ENCODE results near the gene RAB39B.
"Not testable (repeated sequence)": the region's sequence is repeated elsewhere in the genome, so short reads cannot be mapped to it uniquely, and the experiment has no call there.

Gene RAB39B

GRCh38 chrX:155263854-155264628 lies at the start of gene RAB39B:
TSS of gene RAB39B (minus strand) at chrX:155264491. CDS start at chrX:155264288, 203 bp downstream.
- DNase-seq (ENCODE audit: low read depth): peak; percentile 62

- DNase-seq (ENCODE audit: low read depth): no peak
Measured at GRCh38 chrX:155313766-155314165, 49.5 kb upstream of the RAB39B start.

GRCh38 chrX:155293771-155294170 lies 29.5 kb upstream of the RAB39B start:
- no peak for DNase-seq (ENCODE audit: low read depth)

- no peak for DNase-seq (ENCODE audit: low read depth)
Measured at GRCh38 chrX:155279873-155280272, 15.6 kb upstream of the RAB39B start.

GRCh38 chrX:155270969-155271368 lies 6.7 kb upstream of the RAB39B start:
- no peak for DNase-seq (ENCODE audit: low read depth)

GRCh38 chrX:155267995-155268394 lies 3.7 kb upstream of the RAB39B start:
- not testable (repeated sequence) for DNase-seq (ENCODE audit: low read depth)

- no peak for DNase-seq (ENCODE audit: low read depth)
Measured at GRCh38 chrX:155266439-155266838, 2.1 kb upstream of the RAB39B start.

- no peak for DNase-seq (ENCODE audit: low read depth)
Measured at GRCh38 chrX:155262970-155263754, 1.1 kb downstream of the RAB39B start.

GRCh38 chrX:155259752-155260151 lies 4.5 kb downstream of the RAB39B start:
- DNase-seq (ENCODE audit: low read depth): no peak

- no peak for DNase-seq (ENCODE audit: low read depth)
Measured at GRCh38 chrX:155251391-155251790, 12.9 kb downstream of the RAB39B start.

- no peak for DNase-seq (ENCODE audit: low read depth)
Measured at GRCh38 chrX:155247497-155247896, 16.8 kb downstream of the RAB39B start.

- DNase-seq (ENCODE audit: low read depth): no peak
Measured at GRCh38 chrX:155246748-155247147, 17.5 kb downstream of the RAB39B start.

GRCh38 chrX:155242300-155242699 lies 22.0 kb downstream of the RAB39B start:
- no peak for DNase-seq (ENCODE audit: low read depth)

GRCh38 chrX:155237719-155238118 lies 26.6 kb downstream of the RAB39B start:
- no peak for DNase-seq (ENCODE audit: low read depth)

GRCh38 chrX:155235891-155236290 lies 28.4 kb downstream of the RAB39B start:
- DNase-seq (ENCODE audit: low read depth): no peak

- DNase-seq (ENCODE audit: low read depth): no peak
Measured at GRCh38 chrX:155231163-155231562, 33.1 kb downstream of the RAB39B start.

- no peak for DNase-seq (ENCODE audit: low read depth)
Measured at GRCh38 chrX:155225774-155226173, 38.5 kb downstream of the RAB39B start.

GRCh38 chrX:155223746-155224145 lies 40.5 kb downstream of the RAB39B start:
- not testable (repeated sequence) for DNase-seq (ENCODE audit: low read depth)

- no peak for DNase-seq (ENCODE audit: low read depth)
Measured at GRCh38 chrX:155221351-155221750, 42.9 kb downstream of the RAB39B start.

- no peak for DNase-seq (ENCODE audit: low read depth)
Measured at GRCh38 chrX:155218777-155219176, 45.5 kb downstream of the RAB39B start.

GRCh38 chrX:155216940-155217440 lies 47.3 kb downstream of the RAB39B start:
- DNase-seq (ENCODE audit: low read depth): no peak

- DNase-seq (ENCODE audit: low read depth): peak; percentile 76
Measured at GRCh38 chrX:155216179-155216939, 47.9 kb downstream of the RAB39B start, which contains the start of gene VBP1. TSS of gene VBP1 (plus strand) at chrX:155216460. CDS start at chrX:155216483, 23 bp downstream.

All from activated T-helper 9 cell treated with anti-CD3 and anti-CD28 coated beads, Interleukin-2, amount 50 U/mL, for 16 hours (primary cell).